DOHH2 (cell line): ENCODE data around the gene RGPD3.
"Not testable (repeated sequence)": the region's sequence is repeated elsewhere in the genome, so short reads cannot be mapped to it uniquely, and the experiment has no call there.

ENCODE experiments used
- CTCF ChIP-seq: fragments of 200-600 bp; sonication (generic); IDR thresholded peaks from one replicate; pipeline ENCODE4 v1.5.1; 2014; ENCODE audit warnings: antibody characterized with exemption, mild to moderate bottlenecking, low read depth, low read length; ENCODE audit not compliant: poor library complexity, severe bottlenecking
- EZH2phosphoT487 ChIP-seq: fragments of 200-600 bp; sonication (generic); IDR thresholded peaks from 2 replicates; pipeline ENCODE4 v1.6.1; 2017; ENCODE audit warnings: borderline replicate concordance, mild to moderate bottlenecking, antibody characterized with exemption, low read length, moderate library complexity, mixed read lengths

- TF ChIP-seq CTCF, EZH2phosphoT487: not testable (repeated sequence)
These were observed 697 bp downstream of the RGPD3 start for GRCh38 chr2:106467516-106467915.
